SJSA1 (cell line): Measurements from ENCODE around the gene NOL4L. TPM values are rescaled to one million over a fixed set of nuclear protein-coding genes. Genes with fewer than 3 reads are reported as not detected.
"Not testable (repeated sequence)": the region's sequence is repeated elsewhere in the genome, so short reads cannot be mapped to it uniquely, and the experiment has no call there.

Source experiments
- DNase-seq, 2 experiments: peaks; one replicate each; pipeline ENCODE4 v3.0.0-alpha.2; 2015 to 2020; ENCODE audit warnings: low spot score in 2 of 2, low read depth in 1 of 2
- H3K27ac ChIP-seq: fragments of 250-450 bp; sonication (Bioruptor Pico); 2 replicates; pipeline ENCODE4 v1.5.1; 2020; ENCODE audit warnings: mild to moderate bottlenecking, moderate library complexity
- H3K27me3 ChIP-seq: fragments of 250-450 bp; sonication (Bioruptor Pico); replicated peaks from 2 replicates; pipeline ENCODE4 v1.5.1; 2020; ENCODE audit warnings: mild to moderate bottlenecking, moderate library complexity
- H3K36me3 ChIP-seq: fragments of 250-450 bp; sonication (Bioruptor Pico); 2 replicates; pipeline ENCODE4 v1.5.1; 2020; ENCODE audit warnings: mild to moderate bottlenecking
- H3K4me1 ChIP-seq: fragments of 250-450 bp; sonication (Bioruptor Pico); replicated peaks from 2 replicates; pipeline ENCODE4 v1.6.1; 2021; ENCODE audit warnings: mild to moderate bottlenecking
- H3K4me3 ChIP-seq: fragments of 250-450 bp; sonication (Bioruptor Pico); 2 replicates; pipeline ENCODE4 v1.5.1; 2020; ENCODE audit warnings: mild to moderate bottlenecking
- H3K9me3 ChIP-seq: fragments of 250-450 bp; sonication (Bioruptor Pico); replicated peaks from 2 replicates; pipeline ENCODE4 v1.5.1; 2020; ENCODE audit warnings: mild to moderate bottlenecking
- total RNA-seq: library from RNA; depleted of rRNA; stranded (reverse); fragments of >200 nt; shearing (Covaris generic); gene quantifications from 2 replicates; pipeline ENCODE4 v1.2.3, GENCODE V29; 2014

NOL4L gene
- total RNA-seq, 1 experiment from 2014 or later: 11.4 TPM

- H3K36me3 ChIP-seq: no peaks in the 10 kb centered on the region
- DNase-seq: no peak
- no peaks in the 10 kb centered on the region for H3K9me3 ChIP-seq
- peaks cover 7% of the 10 kb centered on the region for H3K4me1 ChIP-seq
- no peak overlapping the region for H3K4me3 ChIP-seq
- H3K27me3 ChIP-seq: peaks cover 11% of the 10 kb centered on the region
- H3K27ac ChIP-seq: no peak overlapping the region
Observed at GRCh38 chr20:32581839-32582658, 3.1 kb downstream of the NOL4L start.

GRCh38 chr20:32580970-32581838, 3.9 kb downstream of the NOL4L start:
- Histone ChIP-seq H3K27ac (no peak overlapping the region), H3K36me3 (no peaks in the 10 kb centered on the region), H3K4me1 (peaks cover 7% of the 10 kb centered on the region), H3K4me3 (no peak overlapping the region), H3K27me3 (peaks cover 6% of the 10 kb centered on the region), H3K9me3 (no peaks in the 10 kb centered on the region)
- DNase-seq: no peak

DNA sequence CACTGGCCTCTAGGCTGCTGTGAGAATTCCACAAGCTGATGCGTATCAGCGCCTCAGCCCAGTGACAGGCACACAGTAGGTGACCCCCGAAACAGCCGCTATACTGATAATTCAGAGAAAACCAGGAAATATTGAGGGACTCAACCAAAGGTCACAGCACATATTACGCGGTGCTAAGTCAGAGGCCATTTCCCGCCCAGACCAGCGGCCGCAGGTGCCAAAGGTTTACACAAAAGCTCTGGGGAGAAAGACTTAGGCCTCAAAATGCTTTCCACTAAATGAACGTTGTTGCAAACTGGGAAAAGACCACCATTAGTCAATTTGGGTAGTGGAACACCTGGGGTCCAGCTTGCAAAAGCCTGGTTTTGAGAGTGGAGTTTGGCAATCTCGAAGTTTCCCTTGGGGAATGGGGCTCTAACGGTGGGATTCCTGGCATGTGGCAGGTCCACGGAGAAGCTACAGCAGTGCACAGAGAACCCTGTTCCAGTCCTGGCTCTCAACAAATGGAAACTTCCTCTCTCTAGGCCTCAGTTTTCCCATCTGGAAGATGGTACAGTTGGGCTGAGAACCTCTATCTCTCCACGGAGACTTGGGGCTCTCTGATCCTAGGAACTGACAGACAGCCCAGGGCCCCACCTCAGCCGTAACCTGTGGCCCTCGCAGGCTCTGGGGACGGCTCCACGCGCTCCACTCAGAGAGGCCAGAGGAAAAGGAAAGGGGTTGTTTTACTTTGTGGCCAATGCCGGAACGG, 4.7 kb downstream of the NOL4L start:
- Histone ChIP-seq H3K9me3 (no peaks in the 10 kb centered on the region), H3K27me3 (no peaks in the 10 kb centered on the region; the same call in 1 of the 2 replicates), H3K4me3 (no peak overlapping the region), H3K4me1 (peaks cover 7% of the 10 kb centered on the region), H3K27ac (no peak overlapping the region), H3K36me3 (no peaks in the 10 kb centered on the region)
- no peak for DNase-seq

GRCh38 chr20:32578840-32579390, 6.2 kb downstream of the NOL4L start:
- H3K36me3 ChIP-seq: no peaks in the 10 kb centered on the region
- no peaks in the 10 kb centered on the region for H3K9me3 ChIP-seq
- H3K4me1 ChIP-seq: peaks cover 18% of the 10 kb centered on the region
- no peak overlapping the region for H3K4me3 ChIP-seq
- DNase-seq: no peak
- no peak overlapping the region for H3K27ac ChIP-seq
- H3K27me3 ChIP-seq: no peaks in the 10 kb centered on the region

DNA sequence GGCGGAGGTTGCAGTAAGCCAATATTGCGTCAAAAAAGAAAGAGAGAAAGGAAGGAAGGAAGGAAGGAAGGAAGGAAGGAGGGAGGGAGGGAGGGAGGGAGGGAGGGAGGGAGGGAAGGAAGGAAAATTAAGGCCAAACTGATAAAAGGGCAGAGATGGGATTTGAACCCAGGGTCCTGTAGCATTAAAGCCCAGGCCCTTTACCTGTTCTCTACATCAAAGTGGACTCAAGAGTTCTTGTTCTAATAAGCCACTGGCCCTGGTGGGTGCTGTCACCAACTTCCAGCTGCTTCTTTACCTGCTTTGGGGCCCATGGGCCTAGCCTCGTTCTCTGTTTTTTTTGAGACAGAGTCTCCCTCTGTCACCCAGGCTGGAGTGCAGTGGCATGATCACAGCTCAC, 7.1 kb downstream of the NOL4L start:
- peaks cover 20% of the 10 kb centered on the region for H3K4me1 ChIP-seq
- H3K27ac ChIP-seq, H3K4me3 ChIP-seq, DNase-seq, H3K9me3 ChIP-seq, H3K36me3 ChIP-seq, H3K27me3 ChIP-seq: not testable (repeated sequence)

GRCh38 chr20:32577657-32578056, 7.5 kb downstream of the NOL4L start:
- peaks cover 16% of the 10 kb centered on the region for H3K4me1 ChIP-seq
- no peaks in the 10 kb centered on the region for H3K27me3 ChIP-seq
- no peaks in the 10 kb centered on the region for H3K36me3 ChIP-seq
- no peaks in the 10 kb centered on the region for H3K9me3 ChIP-seq
- no peak for DNase-seq
- no peak overlapping the region for H3K27ac ChIP-seq
- H3K4me3 ChIP-seq: no peak overlapping the region

- DNase-seq: no peak
- no peak overlapping the region for H3K4me3 ChIP-seq
- no peaks in the 10 kb centered on the region for H3K36me3 ChIP-seq
- H3K4me1 ChIP-seq: peaks cover 16% of the 10 kb centered on the region
- H3K27me3 ChIP-seq: no peaks in the 10 kb centered on the region
- H3K27ac ChIP-seq: no peak overlapping the region
- H3K9me3 ChIP-seq: no peaks in the 10 kb centered on the region
Observed at GRCh38 chr20:32577023-32577422, 8.1 kb downstream of the NOL4L start.

DNA sequence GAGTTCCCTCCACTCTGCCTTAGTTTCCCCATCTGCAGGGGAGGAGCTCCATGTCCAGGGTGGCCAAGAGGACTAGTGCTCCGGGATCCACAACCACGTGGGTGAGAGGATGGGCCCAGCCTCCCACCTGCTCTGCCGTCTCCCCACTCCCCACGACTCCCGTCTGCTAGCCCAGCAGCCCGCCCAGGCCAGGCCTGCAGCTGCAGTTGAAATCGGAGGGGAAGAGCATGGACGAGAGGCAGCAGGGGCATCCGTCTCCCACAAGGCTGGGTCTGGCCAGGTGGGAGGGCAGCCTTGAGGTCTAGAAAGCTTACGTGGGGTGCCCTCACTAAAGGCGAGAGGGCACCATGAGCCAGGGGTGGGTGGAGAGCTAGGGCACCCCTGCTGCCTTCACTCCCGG, 8.6 kb downstream of the NOL4L start:
- Histone ChIP-seq H3K27ac (no peak overlapping the region), H3K36me3 (no peaks in the 10 kb centered on the region), H3K4me3 (no peak overlapping the region), H3K4me1 (peaks cover 16% of the 10 kb centered on the region), H3K9me3 (no peaks in the 10 kb centered on the region), H3K27me3 (no peaks in the 10 kb centered on the region)
- no peak for DNase-seq

- H3K36me3 ChIP-seq: no peaks in the 10 kb centered on the region
Observed at GRCh38 chr20:32575805-32576204, 9.3 kb downstream of the NOL4L start.

DNA sequence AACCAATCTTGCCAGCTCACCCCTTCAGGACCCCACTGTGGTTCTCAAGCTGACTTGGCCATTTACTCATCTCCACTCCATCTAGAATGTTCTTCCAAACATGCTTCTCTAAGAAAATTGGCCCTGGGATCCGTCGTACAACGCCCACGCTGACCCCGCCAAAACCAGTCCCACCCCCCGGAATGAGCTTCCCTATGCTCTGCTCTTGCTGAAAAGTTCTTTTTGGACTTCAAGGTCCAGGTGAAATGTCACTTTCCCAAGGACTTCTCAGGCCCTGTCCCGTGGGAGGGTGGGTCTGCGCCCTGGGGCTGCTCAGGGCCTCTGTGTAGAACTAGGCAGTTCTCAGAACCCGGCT, 9.9 kb downstream of the NOL4L start:
- Histone ChIP-seq H3K27me3 (no peaks in the 10 kb centered on the region), H3K4me1 (peaks cover 24% of the 10 kb centered on the region), H3K27ac (no peak overlapping the region; the same call in 1 of the 2 replicates), H3K4me3 (no peak overlapping the region), H3K9me3 (no peaks in the 10 kb centered on the region), H3K36me3 (no peaks in the 10 kb centered on the region)
- DNase-seq: no peak

More at GRCh38 chr20:32575805-32576204, 9.3 kb downstream of the NOL4L start:
- peaks cover 18% of the 10 kb centered on the region for H3K4me1 ChIP-seq
- H3K27ac ChIP-seq: no peak overlapping the region
- no peak for DNase-seq
- H3K27me3 ChIP-seq: no peaks in the 10 kb centered on the region
- no peak overlapping the region for H3K4me3 ChIP-seq
- H3K9me3 ChIP-seq: no peaks in the 10 kb centered on the region

DNA sequence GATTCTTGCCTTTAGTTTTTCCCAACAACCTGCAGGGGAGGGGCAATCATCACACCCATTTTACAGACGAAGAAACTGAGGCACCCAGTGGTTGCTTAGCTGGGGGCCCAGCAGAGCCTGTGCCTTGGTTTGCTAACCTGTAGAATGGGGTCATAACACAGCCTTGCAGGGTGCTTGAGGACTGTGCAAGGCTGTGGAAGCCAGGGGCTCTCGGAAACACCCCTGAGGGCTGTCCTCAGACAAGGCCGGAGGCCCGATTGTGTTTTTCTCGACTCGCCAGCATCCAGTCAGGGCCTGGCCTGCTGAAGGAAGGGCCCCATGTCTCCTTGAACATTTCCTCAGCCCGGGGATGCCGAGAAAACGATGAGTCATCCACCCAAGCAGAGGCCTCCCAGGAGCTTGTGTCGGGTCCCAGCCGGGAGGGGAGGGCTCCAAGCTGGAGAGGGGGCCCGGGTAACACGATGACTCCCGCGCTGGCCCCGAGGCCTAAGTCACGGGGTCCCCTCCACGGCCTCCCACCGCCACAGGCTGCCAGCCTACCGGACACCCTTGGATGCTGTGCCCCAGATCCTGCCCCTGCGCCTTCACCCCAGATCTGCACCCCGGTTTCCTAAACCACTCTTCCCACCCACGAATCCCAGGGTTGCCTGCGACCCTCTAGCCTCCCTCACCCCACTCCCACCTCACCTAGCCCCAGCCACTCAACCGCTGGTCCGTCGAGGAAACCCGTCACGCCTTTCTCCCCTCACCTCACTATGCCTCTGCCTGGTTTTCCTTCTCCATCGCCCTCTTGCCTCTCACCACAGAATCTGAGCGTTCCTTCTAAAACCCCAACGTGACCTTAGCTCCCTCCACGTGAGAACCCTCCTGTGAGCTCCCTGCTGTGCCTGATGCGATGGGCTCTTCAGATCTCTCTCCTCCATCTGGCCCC, 10.6 kb downstream of the NOL4L start:
- H3K27me3 ChIP-seq: no peaks in the 10 kb centered on the region
- peak; percentile 84 to 91 for DNase-seq
- H3K9me3 ChIP-seq: no peaks in the 10 kb centered on the region
- peaks cover 24% of the 10 kb centered on the region for H3K4me1 ChIP-seq
- H3K4me3 ChIP-seq: no peak overlapping the region
- no peaks in the 10 kb centered on the region for H3K36me3 ChIP-seq
- H3K27ac ChIP-seq: peak overlapping the region; percentile 27

DNA sequence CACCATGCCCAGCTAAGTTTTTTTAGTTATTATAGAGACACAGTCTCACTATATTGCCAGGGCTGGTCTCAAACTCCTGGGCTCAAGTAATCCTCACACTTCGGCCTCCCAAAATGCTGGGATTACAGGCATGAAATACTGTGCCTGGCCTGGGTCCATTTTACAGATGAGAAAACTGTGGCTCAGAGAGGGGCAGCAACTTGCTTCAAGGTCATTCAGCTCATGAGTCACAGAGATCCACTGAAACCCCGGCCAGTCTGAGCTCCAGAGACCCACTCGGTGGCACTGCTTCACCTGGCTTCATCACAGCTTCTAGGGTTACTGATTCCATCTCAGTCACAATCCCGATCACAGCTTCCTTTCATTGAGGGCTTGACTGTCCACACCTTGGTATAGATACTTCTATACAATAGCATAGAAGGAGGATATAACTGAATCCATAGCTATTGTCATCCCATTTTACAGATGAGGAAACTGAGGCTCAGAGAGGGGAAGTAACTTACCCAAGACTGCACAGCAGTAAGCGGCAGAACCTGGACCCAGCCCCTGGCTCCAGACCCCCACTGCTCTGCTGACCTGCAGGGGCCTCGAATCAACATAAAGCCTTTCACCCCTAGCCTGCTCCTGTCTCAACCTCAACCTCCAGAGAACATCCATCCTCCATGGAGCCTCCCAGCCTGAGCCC, 11.8 kb downstream of the NOL4L start:
- H3K27me3 ChIP-seq: no peaks in the 10 kb centered on the region
- no peak for DNase-seq
- no peaks in the 10 kb centered on the region for H3K36me3 ChIP-seq
- H3K9me3 ChIP-seq: no peaks in the 10 kb centered on the region
- H3K4me1 ChIP-seq: peaks cover 24% of the 10 kb centered on the region
- H3K4me3 ChIP-seq: no peak overlapping the region
- H3K27ac ChIP-seq: no peak overlapping the region
